ENCODE data around the gene MAP3K7CL.
"Not testable (repeated sequence)": the region's sequence is repeated elsewhere in the genome, so short reads cannot be mapped to it uniquely, and the experiment has no call there.

MAP3K7CL gene

GRCh38 chr21:29155118-29155932 lies 24.9 kb downstream of the MAP3K7CL start:
- Histone ChIP-seq H3K4me3 (peak overlapping the region; percentile 70), H3K27ac (peak overlapping the region; percentile 85 to 88)
- DNase-seq (ENCODE audit: low spot score) = peak; percentile 88
- TF ChIP-seq, protein P1, sequence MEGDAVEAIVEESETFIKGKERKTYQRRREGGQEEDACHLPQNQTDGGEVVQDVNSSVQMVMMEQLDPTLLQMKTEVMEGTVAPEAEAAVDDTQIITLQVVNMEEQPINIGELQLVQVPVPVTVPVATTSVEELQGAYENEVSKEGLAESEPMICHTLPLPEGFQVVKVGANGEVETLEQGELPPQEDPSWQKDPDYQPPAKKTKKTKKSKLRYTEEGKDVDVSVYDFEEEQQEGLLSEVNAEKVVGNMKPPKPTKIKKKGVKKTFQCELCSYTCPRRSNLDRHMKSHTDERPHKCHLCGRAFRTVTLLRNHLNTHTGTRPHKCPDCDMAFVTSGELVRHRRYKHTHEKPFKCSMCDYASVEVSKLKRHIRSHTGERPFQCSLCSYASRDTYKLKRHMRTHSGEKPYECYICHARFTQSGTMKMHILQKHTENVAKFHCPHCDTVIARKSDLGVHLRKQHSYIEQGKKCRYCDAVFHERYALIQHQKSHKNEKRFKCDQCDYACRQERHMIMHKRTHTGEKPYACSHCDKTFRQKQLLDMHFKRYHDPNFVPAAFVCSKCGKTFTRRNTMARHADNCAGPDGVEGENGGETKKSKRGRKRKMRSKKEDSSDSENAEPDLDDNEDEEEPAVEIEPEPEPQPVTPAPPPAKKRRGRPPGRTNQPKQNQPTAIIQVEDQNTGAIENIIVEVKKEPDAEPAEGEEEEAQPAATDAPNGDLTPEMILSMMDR (IDR thresholded peaks at IDR 0.05) = no peak

DNA sequence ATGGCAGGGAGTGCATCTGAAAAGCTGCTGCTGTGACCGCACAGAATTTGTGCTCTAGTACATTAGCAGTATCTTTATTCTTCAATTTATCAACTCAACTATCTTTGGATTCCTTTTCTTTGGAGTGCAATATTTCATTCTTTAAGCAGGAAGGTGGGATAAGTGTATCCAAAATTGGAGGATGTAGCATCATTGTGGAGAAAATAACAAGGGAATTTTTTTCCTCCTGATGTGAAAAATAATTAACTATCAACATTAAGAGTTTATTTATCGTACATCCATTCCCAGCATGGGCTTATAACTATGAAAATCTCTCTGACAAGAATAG lies 25.5 kb downstream of the MAP3K7CL start:
- no peak for DNase-seq (ENCODE audit: low spot score)
- Histone ChIP-seq H3K27ac (peak overlapping the region; percentile 85 to 88), H3K4me3 (peak overlapping the region; percentile 70)
- TF ChIP-seq, protein P1 (IDR thresholded peaks at IDR 0.05) = no peak

- no peak for DNase-seq (ENCODE audit: low spot score)
These were observed 26.6 kb downstream of the MAP3K7CL start for GRCh38 chr21:29157080-29157479.

DNA sequence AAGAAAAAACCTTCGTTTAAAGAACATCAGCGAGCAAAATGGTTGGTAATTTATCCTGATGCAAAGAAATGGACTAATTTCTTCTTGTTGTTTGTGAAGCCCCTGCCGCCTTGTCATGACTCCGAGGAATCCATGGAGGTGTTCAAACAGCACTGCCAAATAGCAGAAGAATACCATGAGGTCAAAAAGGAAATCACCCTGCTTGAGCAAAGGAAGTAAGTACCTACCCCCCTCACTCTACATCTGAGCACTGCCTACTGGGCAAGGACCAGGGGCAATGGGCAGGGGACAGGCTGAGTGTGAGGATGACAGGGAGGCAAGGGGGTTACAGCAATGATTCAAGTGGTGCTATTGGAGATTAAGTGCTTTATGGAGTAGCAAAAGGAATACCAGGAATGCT lies 29.4 kb downstream of the MAP3K7CL start:
- TF ChIP-seq, protein P1 (IDR thresholded peaks at IDR 0.05) = no peak
- Histone ChIP-seq H3K4me3 (no peak overlapping the region), H3K27ac (no peak overlapping the region)
- DNase-seq (ENCODE audit: low spot score) = no peak

More at GRCh38 chr21:29157080-29157479, 26.6 kb downstream of the MAP3K7CL start:
- TF ChIP-seq, protein P1 (IDR thresholded peaks at IDR 0.05) = no peak
- Histone ChIP-seq H3K4me3 (no peak overlapping the region), H3K27ac (no peak overlapping the region)

DNA sequence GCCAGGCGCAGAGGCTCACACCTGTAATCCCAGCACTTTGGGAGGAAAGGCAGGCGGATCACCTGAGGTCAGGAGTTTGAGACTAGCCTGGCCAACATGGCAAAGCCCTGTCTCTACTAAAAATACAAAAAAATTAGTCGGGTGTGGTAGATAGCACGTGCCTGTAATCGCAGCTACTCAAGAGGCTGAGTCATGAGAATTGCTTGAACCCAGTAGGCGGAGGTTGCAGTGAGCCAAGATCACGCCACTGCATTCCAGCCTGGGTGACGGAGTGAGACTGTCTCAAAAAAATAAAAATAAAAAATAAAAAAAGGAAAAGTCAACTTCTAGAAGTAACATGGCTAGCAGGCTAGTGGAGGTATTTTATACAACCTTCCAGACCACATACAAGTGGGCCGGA lies 32.4 kb downstream of the MAP3K7CL start:
- DNase-seq (ENCODE audit: low spot score); H3K4me3 ChIP-seq: not testable (repeated sequence)
- H3K27ac ChIP-seq = peak overlapping the region; percentile 66 to 68

DNA sequence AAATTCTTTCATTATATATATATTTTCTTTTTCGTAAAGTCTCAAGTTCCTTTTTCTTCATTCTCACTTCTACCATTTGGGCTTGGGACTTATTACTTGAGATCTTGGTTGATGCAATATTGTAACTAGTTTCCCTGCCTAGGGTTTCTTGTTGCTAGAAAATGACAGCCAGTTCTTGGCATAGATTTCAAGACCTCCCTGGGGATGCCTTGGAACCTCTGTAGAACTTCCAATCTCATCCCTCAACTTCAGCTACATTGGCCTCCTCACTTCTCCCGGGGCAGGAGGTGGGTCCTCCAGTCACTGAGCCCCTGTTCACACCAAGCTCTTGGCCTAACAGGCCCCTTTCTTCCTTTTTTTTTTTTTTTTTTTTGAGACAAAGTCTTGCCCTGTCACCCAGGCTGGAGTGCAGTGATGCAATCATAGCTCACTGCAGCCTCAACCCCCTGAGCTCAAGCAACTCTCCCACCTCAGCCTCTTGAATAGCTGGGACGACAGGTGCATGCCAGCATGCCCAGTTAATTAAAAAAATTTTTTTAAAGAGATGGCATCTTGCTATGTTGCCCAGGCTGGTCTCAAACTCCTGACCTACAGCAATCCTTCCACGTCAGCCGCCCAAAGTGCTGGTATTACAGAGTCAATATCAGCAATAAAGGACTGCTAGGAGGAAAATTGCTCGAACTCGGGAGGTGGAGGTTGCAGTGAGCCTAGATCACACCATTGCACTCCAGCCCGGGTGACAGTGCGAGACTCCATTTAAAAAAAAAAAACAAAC lies 33.1 kb downstream of the MAP3K7CL start:
- DNase-seq (ENCODE audit: low spot score) = no peak
- Histone ChIP-seq H3K27ac (peak overlapping the region; percentile 66 to 68), H3K4me3 (no peak overlapping the region)
- TF ChIP-seq, protein P1 (IDR thresholded peaks at IDR 0.05) = no peak

DNA sequence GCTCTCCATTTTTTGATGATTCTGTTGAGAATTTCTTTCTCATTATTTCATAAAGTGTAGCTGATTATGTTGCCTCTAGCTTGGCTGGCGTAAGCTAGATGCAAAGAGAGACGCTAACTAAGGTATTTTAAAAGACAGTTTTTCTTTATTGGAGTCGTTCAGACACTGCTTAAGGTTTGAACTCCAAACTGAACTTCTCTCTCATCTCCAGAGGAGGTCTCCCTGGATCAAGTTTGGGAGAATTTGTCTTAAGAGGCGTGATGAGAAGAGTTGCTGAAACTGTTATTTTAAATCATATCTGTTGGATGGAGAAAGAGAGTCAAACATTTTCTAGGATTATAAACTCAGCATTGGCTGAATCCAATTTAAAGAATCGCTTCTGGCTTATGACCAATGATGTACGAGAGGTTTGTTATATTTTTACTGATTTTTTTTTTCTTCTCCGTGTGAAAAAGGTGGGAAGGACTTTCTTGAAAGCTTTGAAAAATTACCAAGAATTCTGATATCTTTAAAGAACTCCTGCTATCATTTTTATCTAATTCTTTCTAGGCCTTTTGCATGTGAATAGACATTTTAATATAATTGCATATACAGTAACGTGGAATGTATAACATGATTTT lies 34.0 kb downstream of the MAP3K7CL start:
- H3K27ac ChIP-seq = peak overlapping the region; percentile 66 to 68
- peak overlapping the region; percentile 19 for H3K4me3 ChIP-seq
- no peak for DNase-seq (ENCODE audit: low spot score)
- TF ChIP-seq, protein P1 (IDR thresholded peaks at IDR 0.05) = no peak

Data from coronary artery (tissue), 2 donors.